WTC11 (cell line): ENCODE measurements around the gene EMC1.

ENCODE experiments used
- AR ChIP-seq: fragments of 250-450 bp; sonication (Bioruptor Pico); IDR thresholded peaks from 2 replicates; pipeline ENCODE4 v1.9.0; 2021; ENCODE audit warnings: mild to moderate bottlenecking
- ARID4B ChIP-seq: sonication (generic); formaldehyde crosslinking; IDR thresholded peaks from 2 replicates; pipeline ENCODE4 v1.8.0; 2023; ENCODE audit warnings: missing genetic modification reagents, mild to moderate bottlenecking, borderline replicate concordance
- CTCF ChIP-seq: fragments of 200-600 bp; IDR thresholded peaks from 2 replicates; pipeline ENCODE4 v1.8.0; 2022; ENCODE audit warnings: antibody characterized with exemption
- NR2C2 ChIP-seq: sonication (generic); formaldehyde crosslinking; IDR thresholded peaks from 2 replicates; pipeline ENCODE4 v1.8.0; 2022; ENCODE audit warnings: mild to moderate bottlenecking, missing genetic modification reagents
- USF2 ChIP-seq: sonication (generic); formaldehyde crosslinking; IDR thresholded peaks from 2 replicates; pipeline ENCODE4 v1.8.1; 2023; ENCODE audit warnings: mild to moderate bottlenecking, missing genetic modification reagents, moderate library complexity
- ZNF138 ChIP-seq: sonication (generic); formaldehyde crosslinking; conservative IDR thresholded peaks from 2 replicates; pipeline ENCODE4 v1.8.1; 2022; ENCODE audit warnings: mild to moderate bottlenecking, moderate library complexity, missing genetic modification reagents
- ZNF263 ChIP-seq: sonication (generic); formaldehyde crosslinking; IDR thresholded peaks from 2 replicates; pipeline ENCODE4 v1.8.1; 2022; ENCODE audit warnings: low read depth, mild to moderate bottlenecking, moderate library complexity, missing genetic modification reagents

GRCh38 chr1:19274636-19275035 lies 23.3 kb upstream of the EMC1 start:
- TF ChIP-seq CTCF = no peak
- TF ChIP-seq USF2 = no peak
- TF ChIP-seq ZNF138 (CRISPR knock-in tag) = no peak
- no peak for TF ChIP-seq ARID4B (CRISPR knock-in tag)
- no peak for TF ChIP-seq NR2C2 (CRISPR knock-in tag)
- TF ChIP-seq ZNF263 (CRISPR knock-in tag) = no peak
- TF ChIP-seq AR (CRISPR knock-in tag) = no peak
